Left ventricle myocardium inferior (tissue), 1 donor: ENCODE measurements around the gene KAZN. TPM values are rescaled to one million over a fixed set of nuclear protein-coding genes. Genes with fewer than 3 reads are reported as not detected.

Source experiments
- DNase-seq: peaks from one replicate; pipeline ENCODE4 v3.0.0-alpha.2; 2020
- H3K27ac ChIP-seq: fragments of 200-600 bp; replicated peaks from 2 replicates; pipeline ENCODE4 v1.8.0; 2021
- H3K27me3 ChIP-seq: fragments of 200-600 bp; 2 replicates; pipeline ENCODE4 v1.8.0; 2021; ENCODE audit warnings: low read depth
- H3K36me3 ChIP-seq: fragments of 200-600 bp; 2 replicates; pipeline ENCODE4 v1.8.0; 2021
- H3K4me1 ChIP-seq: fragments of 200-600 bp; 2 replicates; pipeline ENCODE4 v1.8.0; 2021
- H3K4me3 ChIP-seq: fragments of 200-600 bp; 2 replicates; pipeline ENCODE4 v1.8.0; 2021; ENCODE audit warnings: mild to moderate bottlenecking, moderate library complexity
- H3K9me3 ChIP-seq: fragments of 200-600 bp; replicated peaks from 2 replicates; pipeline ENCODE4 v1.8.0; 2021
- intact Hi-C: fragments of 100-400 bp; cut with micrococcal nuclease; formaldehyde crosslinking; loops from one replicate; pipeline ENCODE4 v1.11.0; 2022
- total RNA-seq: library from RNA; stranded (reverse); fragmentation: NEBNext Ultra II Directional; extraction: Animal tissue kit (Norgen Biotek cat#: 25700); gene quantifications from one replicate; pipeline ENCODE4 v1.2.1, GENCODE V29; 2021
- TF ChIP-seq, protein P1 (sequence below): fragments of 200-600 bp; IDR thresholded peaks from 2 replicates; pipeline ENCODE4 v1.8.0; 2021; ENCODE audit warnings: antibody characterized with exemption, mild to moderate bottlenecking, borderline replicate concordance
- donor health status: DM: no; HTN: yes; CAD: no; lungs with severe emphysema.

KAZN gene
- total RNA-seq, 1 donor from 2014 or later, result 2.2 TPM

DNA sequence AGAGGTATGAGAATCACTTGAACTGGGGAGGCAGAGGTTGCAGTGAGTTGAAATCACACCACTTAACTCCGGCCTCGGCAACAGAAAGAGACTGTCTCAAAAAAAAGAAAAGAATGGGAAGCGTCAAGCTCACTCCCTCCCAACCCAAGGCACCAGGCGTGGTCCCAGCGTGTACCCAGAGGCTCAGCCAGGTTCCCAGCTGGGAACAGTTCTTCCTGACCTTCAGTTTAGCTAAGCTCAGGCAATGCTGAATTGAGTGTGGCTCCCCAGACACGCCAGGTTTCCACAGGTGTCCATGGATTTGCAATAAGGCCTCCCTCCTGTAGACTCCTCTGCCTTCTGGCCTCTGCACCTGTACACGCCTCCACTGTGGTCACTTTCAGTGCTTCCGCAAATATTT is 414.3 kb downstream of the KAZN start:
- intact Hi-C loops, result no loop called here
- Histone ChIP-seq H3K27me3 (peaks cover 13% of the 10 kb centered on the region), H3K4me3 (no peak overlapping the region), H3K9me3 (peaks cover 13% of the 10 kb centered on the region), H3K27ac (no peak overlapping the region), H3K36me3 (no peaks in the 10 kb centered on the region), H3K4me1 (peaks cover 17% of the 10 kb centered on the region)
- no peak for DNase-seq
- TF ChIP-seq, protein P1, sequence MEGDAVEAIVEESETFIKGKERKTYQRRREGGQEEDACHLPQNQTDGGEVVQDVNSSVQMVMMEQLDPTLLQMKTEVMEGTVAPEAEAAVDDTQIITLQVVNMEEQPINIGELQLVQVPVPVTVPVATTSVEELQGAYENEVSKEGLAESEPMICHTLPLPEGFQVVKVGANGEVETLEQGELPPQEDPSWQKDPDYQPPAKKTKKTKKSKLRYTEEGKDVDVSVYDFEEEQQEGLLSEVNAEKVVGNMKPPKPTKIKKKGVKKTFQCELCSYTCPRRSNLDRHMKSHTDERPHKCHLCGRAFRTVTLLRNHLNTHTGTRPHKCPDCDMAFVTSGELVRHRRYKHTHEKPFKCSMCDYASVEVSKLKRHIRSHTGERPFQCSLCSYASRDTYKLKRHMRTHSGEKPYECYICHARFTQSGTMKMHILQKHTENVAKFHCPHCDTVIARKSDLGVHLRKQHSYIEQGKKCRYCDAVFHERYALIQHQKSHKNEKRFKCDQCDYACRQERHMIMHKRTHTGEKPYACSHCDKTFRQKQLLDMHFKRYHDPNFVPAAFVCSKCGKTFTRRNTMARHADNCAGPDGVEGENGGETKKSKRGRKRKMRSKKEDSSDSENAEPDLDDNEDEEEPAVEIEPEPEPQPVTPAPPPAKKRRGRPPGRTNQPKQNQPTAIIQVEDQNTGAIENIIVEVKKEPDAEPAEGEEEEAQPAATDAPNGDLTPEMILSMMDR, result no peak

DNA sequence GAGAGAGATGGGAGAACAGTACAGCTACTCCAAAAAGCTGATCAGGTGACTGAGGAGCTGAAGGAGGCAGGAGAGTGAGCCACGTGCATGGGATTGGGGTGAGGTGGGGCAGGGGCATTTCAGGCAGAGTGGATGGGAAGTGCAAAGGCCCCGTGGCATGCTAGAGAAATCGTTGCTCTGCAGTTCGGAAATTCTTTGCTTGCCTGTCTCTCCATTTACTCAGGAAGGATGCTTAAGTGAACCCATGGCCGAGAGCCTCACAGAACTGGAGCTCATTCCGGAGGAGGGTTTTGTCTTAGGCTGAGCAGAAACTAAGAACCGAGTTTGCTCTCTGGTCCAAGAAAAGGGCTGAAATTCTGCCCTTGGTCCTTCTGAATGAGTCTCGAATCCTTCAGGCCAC is 415.3 kb downstream of the KAZN start:
- Histone ChIP-seq H3K4me1 (peaks cover 7% of the 10 kb centered on the region), H3K36me3 (no peaks in the 10 kb centered on the region), H3K9me3 (peaks cover 13% of the 10 kb centered on the region), H3K27ac (no peak overlapping the region), H3K27me3 (peaks cover 13% of the 10 kb centered on the region), H3K4me3 (no peak overlapping the region)
- TF ChIP-seq, protein P1, result no peak
- no peak for DNase-seq
- intact Hi-C loops, result no loop called here

DNA sequence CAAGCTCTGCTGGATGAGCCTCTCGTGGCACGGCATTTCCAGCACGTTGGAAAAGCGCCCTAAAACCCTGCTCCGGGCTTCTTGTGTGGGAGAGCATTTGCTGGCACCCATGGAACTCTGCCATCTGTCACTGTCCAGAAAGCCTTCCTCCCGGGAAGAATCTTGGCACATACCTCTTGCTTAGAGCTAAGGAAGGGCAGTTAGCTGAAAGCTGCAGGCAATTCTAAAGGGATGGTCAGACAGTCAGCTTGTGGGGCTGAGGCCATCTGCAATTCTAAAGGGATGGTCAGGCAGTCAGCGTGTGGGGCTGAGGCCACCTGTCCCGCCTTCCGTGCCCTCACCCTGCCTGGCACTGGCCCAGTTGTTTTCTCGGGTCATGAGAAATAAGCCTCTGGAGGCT is 416.0 kb downstream of the KAZN start:
- Histone ChIP-seq H3K9me3 (peaks cover 9% of the 10 kb centered on the region), H3K4me1 (no peaks in the 10 kb centered on the region), H3K27me3 (peaks cover 13% of the 10 kb centered on the region), H3K27ac (no peak overlapping the region), H3K4me3 (no peak overlapping the region), H3K36me3 (no peaks in the 10 kb centered on the region)
- no peak for DNase-seq
- intact Hi-C loops, result no loop called here
- TF ChIP-seq, protein P1, result no peak

DNA sequence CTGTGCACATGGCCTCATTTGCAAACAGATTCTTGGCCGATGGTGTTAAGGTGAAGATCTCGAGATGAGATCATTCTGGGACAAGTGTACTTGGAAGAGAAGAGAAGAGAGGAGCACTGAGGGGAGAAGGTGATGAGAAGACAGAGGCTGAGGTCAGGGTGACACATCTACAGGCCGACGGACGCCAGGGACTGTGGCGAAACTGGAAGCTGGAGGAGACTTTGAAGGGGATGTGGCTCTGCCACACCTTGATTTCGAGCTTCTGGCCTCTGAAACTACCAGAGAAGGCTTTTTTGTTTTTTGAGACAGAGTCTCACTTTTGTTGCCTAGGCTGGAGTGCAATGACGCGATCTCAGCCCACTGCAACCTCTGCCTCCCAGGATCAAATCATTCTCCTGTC is 417.5 kb downstream of the KAZN start:
- TF ChIP-seq, protein P1, result no peak
- no peaks in the 10 kb centered on the region for H3K9me3 ChIP-seq
- intact Hi-C loops, result no loop called here
- no peak overlapping the region for H3K4me3 ChIP-seq
- peaks cover 13% of the 10 kb centered on the region for H3K27me3 ChIP-seq
- H3K36me3 ChIP-seq, result no peaks in the 10 kb centered on the region
- DNase-seq, result no peak
- H3K27ac ChIP-seq, result no peak overlapping the region
- peaks cover 11% of the 10 kb centered on the region for H3K4me1 ChIP-seq

DNA sequence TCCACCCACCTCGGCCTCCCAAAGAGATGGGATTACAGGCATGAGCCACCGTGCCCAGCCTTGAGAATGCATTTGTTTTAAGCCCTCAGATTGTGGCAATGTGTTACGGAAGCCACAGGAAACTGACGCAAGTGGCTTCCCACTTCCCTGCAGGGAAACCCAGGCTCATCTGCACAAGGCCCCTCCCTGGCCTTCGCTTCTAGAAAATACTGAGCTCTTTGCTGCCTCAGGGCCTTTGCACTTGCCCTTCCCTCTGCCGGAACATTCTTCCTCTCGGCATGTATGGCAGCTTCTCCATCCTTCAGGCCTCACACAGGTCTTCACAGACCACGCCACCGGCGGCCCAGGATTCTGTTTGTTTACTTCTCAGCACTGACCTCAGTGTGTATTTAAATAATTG is 418.0 kb downstream of the KAZN start:
- intact Hi-C loops, result no loop called here
- Histone ChIP-seq H3K4me1 (peaks cover 14% of the 10 kb centered on the region), H3K27ac (no peak overlapping the region), H3K36me3 (no peaks in the 10 kb centered on the region), H3K9me3 (no peaks in the 10 kb centered on the region), H3K27me3 (peaks cover 13% of the 10 kb centered on the region), H3K4me3 (no peak overlapping the region)
- TF ChIP-seq, protein P1, result no peak
- DNase-seq, result no peak

DNA sequence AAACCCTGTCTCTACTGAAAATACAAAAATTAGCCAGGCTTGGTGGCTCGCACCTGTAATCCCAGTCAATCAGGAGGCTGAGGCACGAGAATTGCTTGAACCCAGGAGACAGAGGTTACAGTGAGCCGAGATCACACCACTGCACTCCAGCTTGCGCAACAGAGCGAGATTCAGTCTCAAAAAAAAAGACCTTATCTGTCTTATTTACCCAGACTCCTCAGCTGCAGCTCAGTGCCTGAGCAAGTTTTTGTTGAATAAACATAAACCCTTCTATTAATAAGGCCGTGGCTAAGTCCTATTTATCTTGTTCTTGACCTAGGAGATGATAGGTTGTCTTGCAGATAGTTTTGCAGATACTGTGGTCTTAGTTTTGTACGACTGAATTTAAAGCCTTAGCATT is 418.6 kb downstream of the KAZN start:
- intact Hi-C loops, result no loop called here
- H3K36me3 ChIP-seq, result no peaks in the 10 kb centered on the region
- H3K4me3 ChIP-seq, result no peak overlapping the region
- no peak for DNase-seq
- H3K9me3 ChIP-seq, result no peaks in the 10 kb centered on the region
- peaks cover 13% of the 10 kb centered on the region for H3K27me3 ChIP-seq
- TF ChIP-seq, protein P1, result no peak
- H3K4me1 ChIP-seq, result peaks cover 20% of the 10 kb centered on the region
- no peak overlapping the region for H3K27ac ChIP-seq
